HepG2 (cell line): ENCODE measurements around the gene FBXW8. TPM values are rescaled to one million over a fixed set of nuclear protein-coding genes. Genes with fewer than 3 reads are reported as not detected.

Experiments used
- ARNTL ChIP-seq: sonication (generic); formaldehyde crosslinking; IDR thresholded peaks from 2 replicates; pipeline ENCODE4 v1.4.0; 2020; ENCODE audit warnings: mild to moderate bottlenecking, missing genetic modification reagents
- CAMTA2 ChIP-seq: sonication (generic); formaldehyde crosslinking; IDR thresholded peaks from 2 replicates; pipeline ENCODE4 v1.4.0; 2020; ENCODE audit warnings: mild to moderate bottlenecking, missing genetic modification reagents, borderline replicate concordance
- CENPX ChIP-seq: sonication (generic); formaldehyde crosslinking; IDR thresholded peaks from 2 replicates; pipeline ENCODE4 v1.9.0; 2021; ENCODE audit warnings: mild to moderate bottlenecking, missing genetic modification reagents, moderate library complexity
- ESRRA ChIP-seq: sonication (generic); formaldehyde crosslinking; IDR thresholded peaks from 2 replicates; pipeline ENCODE4 v1.5.1; 2020; ENCODE audit warnings: mild to moderate bottlenecking, low read depth, missing genetic modification reagents
- ISX ChIP-seq: sonication (generic); formaldehyde crosslinking; conservative IDR thresholded peaks from 2 replicates; pipeline ENCODE4 v1.5.0; 2020; ENCODE audit warnings: missing genetic modification reagents
- MBD4 ChIP-seq: IDR thresholded peaks from 2 replicates; pipeline ENCODE4 v1.6.1; 2012; ENCODE audit warnings: low read length, inconsistent platforms, borderline replicate concordance
- MED1 ChIP-seq: sonication (generic); formaldehyde crosslinking; IDR thresholded peaks from 2 replicates; pipeline ENCODE4 v1.4.0; 2020; ENCODE audit warnings: missing genetic modification reagents
- MEF2D ChIP-seq: sonication (generic); formaldehyde crosslinking; IDR thresholded peaks from 2 replicates; pipeline ENCODE4 v1.5.1; 2020; ENCODE audit warnings: mild to moderate bottlenecking, missing genetic modification reagents
- MZF1 ChIP-seq: sonication (generic); formaldehyde crosslinking; IDR thresholded peaks from 2 replicates; pipeline ENCODE4 v1.8.1; 2023; ENCODE audit warnings: mild to moderate bottlenecking, missing genetic modification reagents, borderline replicate concordance
- NCOA2 ChIP-seq: sonication (generic); formaldehyde crosslinking; IDR thresholded peaks from 2 replicates; pipeline ENCODE4 v1.8.0; 2022; ENCODE audit warnings: inconsistent platforms
- RFXAP ChIP-seq: sonication (generic); formaldehyde crosslinking; IDR thresholded peaks from 2 replicates; pipeline ENCODE4 v1.4.0; 2020; ENCODE audit warnings: missing genetic modification reagents, borderline replicate concordance
- SSRP1 ChIP-seq: IDR thresholded peaks from 2 replicates; pipeline ENCODE4 v1.6.1; 2016; ENCODE audit warnings: control low read depth
- THYN1 ChIP-seq: sonication (generic); formaldehyde crosslinking; IDR thresholded peaks from 2 replicates; pipeline ENCODE4 v1.8.1; 2023; ENCODE audit warnings: low read depth, mild to moderate bottlenecking, moderate library complexity, missing genetic modification reagents, borderline replicate concordance
- ZNF12 ChIP-seq: sonication (generic); formaldehyde crosslinking; IDR thresholded peaks from 2 replicates; pipeline ENCODE4 v1.5.0; 2020; ENCODE audit warnings: missing genetic modification reagents
- ZNF260 ChIP-seq: sonication (generic); formaldehyde crosslinking; IDR thresholded peaks from 2 replicates; pipeline ENCODE4 v1.4.0; 2020; ENCODE audit warnings: missing genetic modification reagents, low read depth, mild to moderate bottlenecking, borderline replicate concordance
- ZNF451 ChIP-seq: sonication (generic); formaldehyde crosslinking; IDR thresholded peaks from 2 replicates; pipeline ENCODE4 v1.5.0; 2020; ENCODE audit warnings: mild to moderate bottlenecking, missing genetic modification reagents
- ZNF878 ChIP-seq: sonication (generic); formaldehyde crosslinking; IDR thresholded peaks from 2 replicates; pipeline ENCODE4 v1.8.1; 2023; ENCODE audit warnings: mild to moderate bottlenecking, missing genetic modification reagents, moderate library complexity
- ZZZ3 ChIP-seq: sonication (generic); formaldehyde crosslinking; IDR thresholded peaks from 2 replicates; pipeline ENCODE4 v1.4.0; 2020; ENCODE audit warnings: missing genetic modification reagents, mild to moderate bottlenecking, borderline replicate concordance
- polyA plus RNA-seq, 8 experiments: library from polyadenylated mRNA; depleted of rRNA in 3 of 8; stranded (reverse) in 7 of 8; unstranded in 1 of 8; fragments of >200 nt; fragmentation: Illumina TruSeq in 4 of 8; extraction: Trizol in 4 of 8; gene quantifications; 2 replicates each; pipeline versions ENCODE4 v1.2.1 to v1.2.3, GENCODE V29; 2011 to 2016; ENCODE audit warnings: low read depth in 4 of 8, missing spikeins in 1 of 8, mixed read lengths in 1 of 8; ENCODE audit not compliant: insufficient read depth in 1 of 8
- total RNA-seq, 5 experiments: library from RNA; depleted of rRNA; stranded (reverse); fragments of >200 nt; fragmentation: Illumina TruSeq; extraction: Trizol; gene quantifications; 2 replicates each; pipeline ENCODE4 v1.2.3, GENCODE V29; 2016; ENCODE audit warnings: low read depth in 1 of 5
- TF ChIP-seq, protein P1 (sequence below): sonication (generic); formaldehyde crosslinking; IDR thresholded peaks from one replicate; pipeline ENCODE4 v1.5.1; 2020; ENCODE audit warnings: mild to moderate bottlenecking, missing genetic modification reagents; ENCODE audit errors: not compliant biosample characterization
- TF ChIP-seq, protein P2 (sequence below): sonication (generic); formaldehyde crosslinking; IDR thresholded peaks from 2 replicates; pipeline ENCODE4 v1.4.0; 2020; ENCODE audit warnings: mild to moderate bottlenecking, missing genetic modification reagents
- TF ChIP-seq, protein P3 (sequence below): sonication (generic); formaldehyde crosslinking; IDR thresholded peaks from 2 replicates; pipeline ENCODE4 v1.5.0; 2020; ENCODE audit warnings: missing genetic modification reagents

FBXW8 gene
- total and polyA plus RNA-seq, 2 of the 13 experiments (the other 11 are each of a cell fraction or from before 2014, with no cell fraction given): 5.1 to 5.9 TPM

DNA sequence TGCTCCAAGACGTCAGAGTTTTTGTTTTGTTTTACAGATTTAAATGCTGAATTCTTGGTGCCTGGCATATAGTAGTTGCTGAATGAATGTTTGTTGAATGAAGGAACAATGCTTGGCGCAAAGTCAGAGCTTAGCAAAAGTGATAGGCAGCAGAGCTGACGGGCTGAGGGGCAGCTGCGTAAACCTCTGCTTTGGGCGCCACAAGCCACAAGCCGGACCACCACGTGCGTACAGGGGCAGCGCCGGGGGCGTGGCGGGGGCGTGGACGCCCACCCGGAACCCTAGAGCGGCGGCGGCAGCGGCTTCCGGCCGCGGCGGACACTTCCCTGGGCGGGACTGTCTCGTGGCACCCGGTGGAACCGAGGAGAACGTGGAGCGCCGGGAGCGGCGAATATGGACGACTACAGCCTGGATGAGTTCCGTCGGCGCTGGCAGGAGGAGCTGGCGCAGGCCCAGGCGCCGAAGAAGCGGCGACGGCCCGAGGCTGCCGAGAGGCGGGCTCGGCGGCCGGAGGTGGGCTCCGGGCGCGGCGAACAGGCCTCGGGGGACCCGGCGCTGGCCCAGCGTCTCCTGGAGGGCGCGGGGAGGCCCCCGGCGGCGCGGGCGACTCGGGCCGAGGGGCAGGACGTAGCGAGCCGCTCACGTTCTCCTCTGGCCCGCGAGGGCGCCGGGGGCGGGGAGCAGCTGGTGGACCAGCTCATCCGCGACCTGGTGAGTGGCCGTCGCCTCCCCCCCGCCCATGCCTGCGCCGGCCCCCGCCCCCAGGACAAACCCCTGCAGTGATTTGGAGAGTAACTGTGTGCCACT, at the start of gene FBXW8 (continued):
- TF ChIP-seq RFXAP (CRISPR knock-in tag) (peak; percentile 74; the same call in 1 of the 2 replicates), THYN1 (no peak), ISX (CRISPR knock-in tag) (no peak), MED1 (peak; percentile 69), ARNTL (CRISPR knock-in tag) (peak; percentile 91), ZNF451 (CRISPR knock-in tag) (peak; percentile 81), ESRRA (CRISPR knock-in tag) (no peak), MEF2D (CRISPR knock-in tag) (peak; percentile 31; the same call in 1 of the 2 replicates), MBD4 (no peak), ZNF12 (CRISPR knock-in tag) (peak; percentile 31; the same call in 1 of the 2 replicates), ZZZ3 (CRISPR knock-in tag) (peak; percentile 52; the same call in 1 of the 2 replicates), ZNF260 (no peak), CAMTA2 (CRISPR knock-in tag) (no peak), NCOA2 (CRISPR knock-in tag) (peak; percentile 22; the same call in 1 of the 2 replicates), CENPX (CRISPR knock-in tag) (no peak), ZNF878 (CRISPR knock-in tag) (no peak), MZF1 (CRISPR knock-in tag) (no peak), SSRP1 (no peak)
- TF ChIP-seq, protein P1, sequence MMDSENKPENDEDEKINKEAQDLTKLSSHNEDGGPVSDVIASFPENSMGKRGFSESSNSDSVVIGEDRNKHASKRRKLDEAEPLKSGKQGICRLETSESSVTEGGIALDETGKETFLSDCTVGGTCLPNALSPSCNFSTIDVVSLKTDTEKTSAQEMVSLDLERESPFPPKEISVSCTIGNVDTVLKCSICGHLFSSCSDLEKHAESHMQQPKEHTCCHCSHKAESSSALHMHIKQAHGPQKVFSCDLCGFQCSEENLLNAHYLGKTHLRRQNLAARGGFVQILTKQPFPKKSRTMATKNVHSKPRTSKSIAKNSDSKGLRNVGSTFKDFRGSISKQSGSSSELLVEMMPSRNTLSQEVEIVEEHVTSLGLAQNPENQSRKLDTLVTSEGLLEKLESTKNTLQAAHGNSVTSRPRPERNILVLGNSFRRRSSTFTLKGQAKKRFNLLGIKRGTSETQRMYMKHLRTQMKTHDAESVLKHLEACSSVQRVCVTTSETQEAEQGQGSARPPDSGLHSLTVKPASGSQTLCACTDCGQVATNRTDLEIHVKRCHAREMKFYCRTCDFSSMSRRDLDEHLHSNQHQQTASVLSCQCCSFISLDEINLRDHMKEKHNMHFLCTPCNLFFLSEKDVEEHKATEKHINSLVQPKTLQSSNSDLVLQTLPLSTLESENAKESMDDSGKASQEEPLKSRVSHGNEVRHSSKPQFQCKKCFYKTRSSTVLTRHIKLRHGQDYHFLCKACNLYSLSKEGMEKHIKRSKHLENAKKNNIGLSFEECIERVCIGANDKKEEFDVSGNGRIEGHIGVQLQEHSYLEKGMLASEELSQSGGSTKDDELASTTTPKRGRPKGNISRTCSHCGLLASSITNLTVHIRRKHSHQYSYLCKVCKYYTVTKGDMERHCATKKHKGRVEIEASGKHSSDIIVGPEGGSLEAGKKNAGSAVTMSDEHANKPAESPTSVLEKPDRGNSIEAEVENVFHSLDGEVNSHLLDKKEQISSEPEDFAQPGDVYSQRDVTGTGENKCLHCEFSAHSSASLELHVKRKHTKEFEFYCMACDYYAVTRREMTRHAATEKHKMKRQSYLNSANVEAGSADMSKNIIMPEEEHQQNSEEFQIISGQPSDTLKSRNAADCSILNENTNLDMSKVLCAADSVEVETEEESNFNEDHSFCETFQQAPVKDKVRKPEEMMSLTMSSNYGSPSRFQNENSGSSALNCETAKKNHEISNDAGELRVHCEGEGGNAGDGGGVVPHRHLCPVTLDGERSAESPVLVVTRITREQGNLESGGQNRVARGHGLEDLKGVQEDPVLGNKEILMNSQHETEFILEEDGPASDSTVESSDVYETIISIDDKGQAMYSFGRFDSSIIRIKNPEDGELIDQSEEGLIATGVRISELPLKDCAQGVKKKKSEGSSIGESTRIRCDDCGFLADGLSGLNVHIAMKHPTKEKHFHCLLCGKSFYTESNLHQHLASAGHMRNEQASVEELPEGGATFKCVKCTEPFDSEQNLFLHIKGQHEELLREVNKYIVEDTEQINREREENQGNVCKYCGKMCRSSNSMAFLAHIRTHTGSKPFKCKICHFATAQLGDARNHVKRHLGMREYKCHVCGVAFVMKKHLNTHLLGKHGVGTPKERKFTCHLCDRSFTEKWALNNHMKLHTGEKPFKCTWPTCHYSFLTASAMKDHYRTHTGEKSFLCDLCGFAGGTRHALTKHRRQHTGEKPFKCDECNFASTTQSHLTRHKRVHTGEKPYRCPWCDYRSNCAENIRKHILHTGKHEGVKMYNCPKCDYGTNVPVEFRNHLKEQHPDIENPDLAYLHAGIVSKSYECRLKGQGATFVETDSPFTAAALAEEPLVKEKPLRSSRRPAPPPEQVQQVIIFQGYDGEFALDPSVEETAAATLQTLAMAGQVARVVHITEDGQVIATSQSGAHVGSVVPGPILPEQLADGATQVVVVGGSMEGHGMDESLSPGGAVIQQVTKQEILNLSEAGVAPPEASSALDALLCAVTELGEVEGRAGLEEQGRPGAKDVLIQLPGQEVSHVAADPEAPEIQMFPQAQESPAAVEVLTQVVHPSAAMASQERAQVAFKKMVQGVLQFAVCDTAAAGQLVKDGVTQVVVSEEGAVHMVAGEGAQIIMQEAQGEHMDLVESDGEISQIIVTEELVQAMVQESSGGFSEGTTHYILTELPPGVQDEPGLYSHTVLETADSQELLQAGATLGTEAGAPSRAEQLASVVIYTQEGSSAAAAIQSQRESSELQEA (CRISPR knock-in tag): peak; percentile 74
- TF ChIP-seq, protein P2, sequence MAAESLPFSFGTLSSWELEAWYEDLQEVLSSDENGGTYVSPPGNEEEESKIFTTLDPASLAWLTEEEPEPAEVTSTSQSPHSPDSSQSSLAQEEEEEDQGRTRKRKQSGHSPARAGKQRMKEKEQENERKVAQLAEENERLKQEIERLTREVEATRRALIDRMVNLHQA (CRISPR knock-in tag): no peak
- TF ChIP-seq, protein P3, sequence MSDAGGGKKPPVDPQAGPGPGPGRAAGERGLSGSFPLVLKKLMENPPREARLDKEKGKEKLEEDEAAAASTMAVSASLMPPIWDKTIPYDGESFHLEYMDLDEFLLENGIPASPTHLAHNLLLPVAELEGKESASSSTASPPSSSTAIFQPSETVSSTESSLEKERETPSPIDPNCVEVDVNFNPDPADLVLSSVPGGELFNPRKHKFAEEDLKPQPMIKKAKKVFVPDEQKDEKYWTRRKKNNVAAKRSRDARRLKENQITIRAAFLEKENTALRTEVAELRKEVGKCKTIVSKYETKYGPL (CRISPR knock-in tag): 0 out of 2 replicates have a peak, but pooled peaks have one; percentile 52
